PC-9 (cell line): ENCODE measurements around the gene MRLN. TPM values are rescaled to one million over a fixed set of nuclear protein-coding genes. Genes with fewer than 3 reads are reported as not detected.

Experiments
- BruUV-seq: library from RNA; stranded (reverse); fragments of 400-500 nt; replicated peaks from 2 replicates; lab custom pipeline; 2021; lab: Mats Ljungman, UMichigan
- CTCF ChIA-PET: fragments of 300-600 bp; sonication (Branson Sonifier 250); formaldehyde crosslinking; loops from one replicate; lab custom pipeline; 2022; ENCODE audit warnings: antibody characterized with exemption; lab: Charles Lee
- POLR2A ChIA-PET: fragments of 300-600 bp; sonication (Branson Sonifier 250); formaldehyde crosslinking; loops from one replicate; lab custom pipeline; 2022; ENCODE audit warnings: antibody characterized with exemption; ENCODE audit not compliant: unreplicated experiment; lab: Charles Lee
- DNase-seq, 2 experiments: peaks; one replicate each; pipeline versions ENCODE4 v3.0.0 to v3.0.0-alpha.2; 2015 to 2022; ENCODE audit warnings: mixed read lengths in 1 of 2
- H2AFZ ChIP-seq: fragments of 200-600 bp; sonication (generic); 2 replicates; pipeline ENCODE4 v1.8.1; 2017; ENCODE audit warnings: antibody characterized with exemption
- H3F3A ChIP-seq: fragments of 200-600 bp; sonication (generic); 2 replicates; pipeline ENCODE4 v1.8.1; 2017; ENCODE audit warnings: antibody characterized with exemption, mild to moderate bottlenecking, low read depth; ENCODE audit not compliant: insufficient read depth
- H3K27ac ChIP-seq: fragments of 200-600 bp; sonication (generic); 2 replicates; pipeline ENCODE4 v1.6.1; 2016; ENCODE audit warnings: mixed run types
- H3K27me3 ChIP-seq: fragments of 200-600 bp; sonication (generic); 2 replicates; pipeline ENCODE4 v1.6.1; 2016; ENCODE audit warnings: low read depth, mixed run types; ENCODE audit not compliant: insufficient read depth
- H3K36me3 ChIP-seq: fragments of 200-600 bp; sonication (generic); 2 replicates; pipeline ENCODE4 v1.6.1; 2016; ENCODE audit warnings: low read depth, mixed run types
- H3K4me1 ChIP-seq: fragments of 200-600 bp; sonication (generic); replicated peaks from 2 replicates; pipeline ENCODE4 v1.6.1; 2016; ENCODE audit warnings: mixed run types; ENCODE audit not compliant: insufficient read depth
- H3K4me2 ChIP-seq: fragments of 200-600 bp; sonication (generic); 2 replicates; pipeline ENCODE4 v1.6.1; 2017; ENCODE audit warnings: mixed run types
- H3K4me3 ChIP-seq: fragments of 200-600 bp; sonication (generic); 2 replicates; pipeline ENCODE4 v1.6.1; 2016; ENCODE audit warnings: mixed run types
- H3K79me2 ChIP-seq: fragments of 200-600 bp; sonication (generic); 2 replicates; pipeline ENCODE4 v1.6.1; 2017; ENCODE audit warnings: low read depth, mixed run types
- H3K9me2 ChIP-seq: fragments of 200-600 bp; sonication (generic); 2 replicates; pipeline ENCODE4 v1.8.1; 2017; ENCODE audit warnings: mild to moderate bottlenecking; ENCODE audit not compliant: insufficient read depth
- H3K9me3 ChIP-seq: fragments of 200-600 bp; sonication (generic); 2 replicates; pipeline ENCODE4 v1.8.1; 2016; ENCODE audit warnings: low read depth; ENCODE audit not compliant: insufficient read depth
- H4K20me1 ChIP-seq: fragments of 200-600 bp; sonication (generic); 2 replicates; pipeline ENCODE4 v1.8.1; 2017; ENCODE audit not compliant: insufficient read depth
- CTCF ChIP-seq: fragments of 200-600 bp; sonication (generic); conservative IDR thresholded peaks from 2 replicates; pipeline ENCODE4 v1.6.1; 2017; ENCODE audit warnings: mixed run types, antibody characterized with exemption, mild to moderate bottlenecking, moderate library complexity
- EZH2 ChIP-seq: fragments of 200-600 bp; sonication (generic); IDR thresholded peaks from 2 replicates; pipeline ENCODE4 v1.8.0; 2017; ENCODE audit warnings: antibody characterized with exemption, low read depth
- intact Hi-C: fragments of 100-400 bp; cut with micrococcal nuclease; formaldehyde crosslinking; loops from one replicate; pipeline ENCODE4 v1.10.0; 2022; ENCODE audit not compliant: unreplicated experiment
- total RNA-seq: library from RNA; stranded (reverse); gene quantifications from 2 replicates; pipeline ENCODE4 v1.2.3, GENCODE V29; 2021

Gene MRLN
- total RNA-seq, 1 experiment from 2014 or later: not detected

DNA sequence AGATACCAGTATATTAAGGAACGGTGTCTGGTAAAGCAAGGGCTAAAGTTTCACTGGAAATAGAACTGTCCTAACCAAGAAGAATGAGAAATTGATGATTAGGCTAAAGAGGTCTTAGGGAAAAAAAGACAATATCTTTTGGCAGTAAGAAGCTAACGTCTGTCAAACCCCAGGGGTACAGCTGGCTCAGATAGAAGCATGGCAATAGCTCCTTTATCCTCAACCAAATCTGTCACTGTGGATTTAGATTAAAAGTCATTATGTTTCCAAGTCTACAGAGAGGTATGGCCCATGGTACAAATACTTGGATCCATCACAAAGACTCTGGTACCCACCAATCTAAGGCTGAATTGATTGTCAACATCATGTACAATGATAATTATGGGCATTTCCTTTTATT lies 35.0 kb downstream of the MRLN start:
- H3K27ac ChIP-seq: no peak overlapping the region
- H3K36me3 ChIP-seq: no peaks in the 10 kb centered on the region
- no peaks in the 10 kb centered on the region for H3K9me2 ChIP-seq
- TF ChIP-seq CTCF (no peak), EZH2 (no peak)
- CTCF ChIA-PET: no interaction called here
- no peaks in the 10 kb centered on the region for H3F3A ChIP-seq
- intact Hi-C loops: no loop called here
- H3K4me3 ChIP-seq: no peak overlapping the region
- H3K79me2 ChIP-seq: no peaks in the 10 kb centered on the region
- POLR2A ChIA-PET: no interaction called here
- DNase-seq: no peak
- no peaks in the 10 kb centered on the region for H3K4me1 ChIP-seq
- no peak overlapping the region for H2AFZ ChIP-seq
- H3K9me3 ChIP-seq: no peaks in the 10 kb centered on the region
- H4K20me1 ChIP-seq: no peaks in the 10 kb centered on the region
- H3K4me2 ChIP-seq: no peak overlapping the region
- H3K27me3 ChIP-seq: no peaks in the 10 kb centered on the region
- no TSS peak for BruUV-seq

- H3K9me2 ChIP-seq: no peaks in the 10 kb centered on the region
- no peaks in the 10 kb centered on the region for H3K36me3 ChIP-seq
- H3K79me2 ChIP-seq: no peaks in the 10 kb centered on the region
- no peak for TF ChIP-seq EZH2
- TF ChIP-seq CTCF: no peak
- H3K27ac ChIP-seq: no peak overlapping the region
- H3K4me1 ChIP-seq: no peaks in the 10 kb centered on the region
- CTCF ChIA-PET: no interaction called here
- H3K9me3 ChIP-seq: no peaks in the 10 kb centered on the region
- POLR2A ChIA-PET: no interaction called here
- DNase-seq: no peak
- peaks cover 6% of the 10 kb centered on the region for H3K27me3 ChIP-seq
- no peak overlapping the region for H3K4me2 ChIP-seq
- no TSS peak for BruUV-seq
- intact Hi-C loops: no loop called here
- H3K4me3 ChIP-seq: no peak overlapping the region
- no peaks in the 10 kb centered on the region for H4K20me1 ChIP-seq
- no peak overlapping the region for H2AFZ ChIP-seq
- no peaks in the 10 kb centered on the region for H3F3A ChIP-seq
Observed at GRCh38 chr10:59713196-59713821, 39.9 kb downstream of the MRLN start.

GRCh38 chr10:59711871-59712494 lies 41.3 kb downstream of the MRLN start:
- H3K4me1 ChIP-seq: no peaks in the 10 kb centered on the region
- no peak overlapping the region for H3K27ac ChIP-seq
- no peak for TF ChIP-seq CTCF
- TF ChIP-seq EZH2: no peak
- H3K9me2 ChIP-seq: no peaks in the 10 kb centered on the region
- no peaks in the 10 kb centered on the region for H3K36me3 ChIP-seq
- H3K79me2 ChIP-seq: no peaks in the 10 kb centered on the region
- H3K27me3 ChIP-seq: peaks cover 6% of the 10 kb centered on the region
- no peaks in the 10 kb centered on the region for H3K9me3 ChIP-seq
- no peaks in the 10 kb centered on the region for H4K20me1 ChIP-seq
- intact Hi-C loops: no loop called here
- no peaks in the 10 kb centered on the region for H3F3A ChIP-seq
- BruUV-seq: no TSS peak
- ChIA-PET CTCF (no interaction called here), POLR2A (no interaction called here)
- no peak overlapping the region for H3K4me3 ChIP-seq
- no peak overlapping the region for H2AFZ ChIP-seq
- no peak for DNase-seq
- no peak overlapping the region for H3K4me2 ChIP-seq
